ENCODE data around the gene OSBPL8.

DNA sequence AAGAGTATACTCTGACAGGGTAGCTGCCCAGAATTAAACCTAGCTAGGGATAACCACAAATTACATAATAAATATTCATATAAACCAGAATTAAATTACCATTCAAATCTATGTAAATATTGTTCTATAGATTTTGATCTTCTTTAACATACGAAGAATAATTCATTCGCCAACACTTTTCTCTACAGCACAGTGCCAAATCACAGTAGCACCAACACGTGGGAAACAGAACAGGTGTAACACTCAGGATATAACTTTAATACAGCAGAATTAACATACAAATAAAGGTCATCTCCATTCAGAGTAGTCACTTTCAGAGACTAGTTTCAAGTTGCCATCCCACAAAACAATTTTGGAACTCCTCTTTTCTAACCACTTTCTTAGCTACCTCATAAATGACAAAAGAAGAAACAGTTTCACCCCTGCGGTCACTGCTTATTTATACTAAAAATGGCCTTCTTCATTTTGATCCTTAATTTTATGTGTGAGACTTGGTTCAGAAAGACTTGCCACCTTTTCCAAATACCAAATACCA lies 15.7 kb downstream of the OSBPL8 start:
- TF ChIP-seq, protein P1, sequence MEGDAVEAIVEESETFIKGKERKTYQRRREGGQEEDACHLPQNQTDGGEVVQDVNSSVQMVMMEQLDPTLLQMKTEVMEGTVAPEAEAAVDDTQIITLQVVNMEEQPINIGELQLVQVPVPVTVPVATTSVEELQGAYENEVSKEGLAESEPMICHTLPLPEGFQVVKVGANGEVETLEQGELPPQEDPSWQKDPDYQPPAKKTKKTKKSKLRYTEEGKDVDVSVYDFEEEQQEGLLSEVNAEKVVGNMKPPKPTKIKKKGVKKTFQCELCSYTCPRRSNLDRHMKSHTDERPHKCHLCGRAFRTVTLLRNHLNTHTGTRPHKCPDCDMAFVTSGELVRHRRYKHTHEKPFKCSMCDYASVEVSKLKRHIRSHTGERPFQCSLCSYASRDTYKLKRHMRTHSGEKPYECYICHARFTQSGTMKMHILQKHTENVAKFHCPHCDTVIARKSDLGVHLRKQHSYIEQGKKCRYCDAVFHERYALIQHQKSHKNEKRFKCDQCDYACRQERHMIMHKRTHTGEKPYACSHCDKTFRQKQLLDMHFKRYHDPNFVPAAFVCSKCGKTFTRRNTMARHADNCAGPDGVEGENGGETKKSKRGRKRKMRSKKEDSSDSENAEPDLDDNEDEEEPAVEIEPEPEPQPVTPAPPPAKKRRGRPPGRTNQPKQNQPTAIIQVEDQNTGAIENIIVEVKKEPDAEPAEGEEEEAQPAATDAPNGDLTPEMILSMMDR (IDR thresholded peaks at IDR 0.05) = no peak
- TF ChIP-seq POLR2A (IDR thresholded peaks at IDR 0.05) = no peak

Measured in Peyer's patch (tissue), 4 donors.